H9 (cell line): ENCODE measurements around the gene SRSF7. TPM values are rescaled to one million over a fixed set of nuclear protein-coding genes. Genes with fewer than 3 reads are reported as not detected.

Experiments used
- DNase-seq: peaks from one replicate; pipeline ENCODE4 v3.0.0-alpha.2; 2017
- H2AFZ ChIP-seq: one replicate; pipeline ENCODE4 v1.6.1; 2013; ENCODE audit warnings: mild to moderate bottlenecking, low read length, control low read depth, moderate library complexity
- H2AK5ac ChIP-seq: 2 replicates; pipeline ENCODE4 v1.6.1; 2013; ENCODE audit warnings: low read length, control low read depth, mixed read lengths; ENCODE audit not compliant: insufficient read length
- H2BK120ac ChIP-seq: one replicate; pipeline ENCODE4 v1.6.1; 2013; ENCODE audit warnings: low read depth, mild to moderate bottlenecking, low read length, control low read depth, inconsistent platforms; ENCODE audit not compliant: poor library complexity, severe bottlenecking
- H2BK12ac ChIP-seq: 2 replicates; pipeline ENCODE4 v1.6.1; 2013; ENCODE audit warnings: low read length, control low read depth, mixed read lengths, low read depth; ENCODE audit not compliant: insufficient read length
- H2BK15ac ChIP-seq: 2 replicates; pipeline ENCODE4 v1.6.1; 2013; ENCODE audit warnings: low read depth, low read length, control low read depth
- H2BK20ac ChIP-seq: one replicate; pipeline ENCODE4 v1.6.1; 2013; ENCODE audit warnings: low read depth, mild to moderate bottlenecking, low read length, control low read depth, inconsistent platforms; ENCODE audit not compliant: poor library complexity, severe bottlenecking
- H2BK5ac ChIP-seq: 2 replicates; pipeline ENCODE4 v1.6.1; 2013; ENCODE audit warnings: low read length, control low read depth, mixed read lengths; ENCODE audit not compliant: insufficient read length
- H3K14ac ChIP-seq: 2 replicates; pipeline ENCODE4 v1.6.1; 2013; ENCODE audit warnings: low read length, control low read depth; ENCODE audit not compliant: insufficient read depth
- H3K18ac ChIP-seq: 2 replicates; pipeline ENCODE4 v1.6.1; 2013; ENCODE audit warnings: low read depth, mild to moderate bottlenecking, mixed read lengths, low read length, control low read depth; ENCODE audit not compliant: insufficient read length
- H3K23ac ChIP-seq: 2 replicates; pipeline ENCODE4 v1.6.1; 2013; ENCODE audit warnings: low read length, control low read depth, mixed read lengths, low read depth; ENCODE audit not compliant: insufficient read length
- H3K23me2 ChIP-seq: 2 replicates; pipeline ENCODE4 v1.6.1; 2013; ENCODE audit warnings: low read depth, mild to moderate bottlenecking, mixed read lengths, low read length, control low read depth; ENCODE audit not compliant: insufficient read length, poor library complexity, severe bottlenecking
- H3K27ac ChIP-seq: 2 replicates; pipeline ENCODE4 v1.5.1; 2013; ENCODE audit warnings: low read length, control low read depth, mixed read lengths, low read depth; ENCODE audit not compliant: insufficient read length
- H3K27me3 ChIP-seq: 2 replicates; pipeline ENCODE4 v1.6.1; 2013; ENCODE audit warnings: low read length, control low read depth, inconsistent platforms; ENCODE audit not compliant: insufficient read depth
- H3K4ac ChIP-seq: 2 replicates; pipeline ENCODE4 v1.6.1; 2013; ENCODE audit warnings: low read depth, mild to moderate bottlenecking, control low read depth, inconsistent platforms, low read length, moderate library complexity
- H3K4me1 ChIP-seq: 2 replicates; pipeline ENCODE4 v1.6.1; 2013; ENCODE audit warnings: low read length, control low read depth, inconsistent platforms; ENCODE audit not compliant: insufficient read depth
- H3K4me2 ChIP-seq: 2 replicates; pipeline ENCODE4 v1.6.1; 2013; ENCODE audit warnings: low read length, control low read depth, mixed read lengths; ENCODE audit not compliant: insufficient read length, insufficient read depth
- H3K56ac ChIP-seq: 2 replicates; pipeline ENCODE4 v1.6.1; 2013; ENCODE audit warnings: low read depth, mild to moderate bottlenecking, mixed read lengths, low read length, control low read depth; ENCODE audit not compliant: insufficient read length
- H3K79me1 ChIP-seq: 2 replicates; pipeline ENCODE4 v1.6.1; 2013; ENCODE audit warnings: low read depth, mild to moderate bottlenecking, moderate library complexity, low read length, control low read depth, inconsistent platforms; ENCODE audit not compliant: insufficient read depth, poor library complexity, severe bottlenecking
- H3K79me2 ChIP-seq: 2 replicates; pipeline ENCODE4 v1.6.1; 2013; ENCODE audit warnings: low read length, control low read depth, inconsistent platforms; ENCODE audit not compliant: insufficient read depth
- H3K9ac ChIP-seq: 2 replicates; pipeline ENCODE4 v1.6.1; 2013; ENCODE audit warnings: low read length, control low read depth, mixed read lengths; ENCODE audit not compliant: insufficient read length; ENCODE audit errors: extremely low read depth
- H3K9me3 ChIP-seq: one replicate; pipeline ENCODE4 v1.6.1; 2013; ENCODE audit warnings: low read depth, low read length, inconsistent platforms; ENCODE audit not compliant: control insufficient read depth
- H3T11ph ChIP-seq: one replicate; pipeline ENCODE4 v1.6.1; 2013; ENCODE audit warnings: mild to moderate bottlenecking, low read length, control low read depth, inconsistent platforms
- H4K20me1 ChIP-seq: one replicate; pipeline ENCODE4 v1.6.1; 2013; ENCODE audit not compliant: control insufficient read depth, insufficient read length, insufficient read depth
- H4K5ac ChIP-seq: 2 replicates; pipeline ENCODE4 v1.6.1; 2013; ENCODE audit warnings: low read depth, mild to moderate bottlenecking, mixed read lengths, low read length, control low read depth; ENCODE audit not compliant: insufficient read length
- H4K8ac ChIP-seq: replicated peaks from 2 replicates; pipeline ENCODE4 v1.6.1; 2013; ENCODE audit warnings: low read length, control low read depth, mixed read lengths, low read depth; ENCODE audit not compliant: insufficient read length
- H4K91ac ChIP-seq: 2 replicates; pipeline ENCODE4 v1.6.1; 2013; ENCODE audit warnings: low read depth, mild to moderate bottlenecking, moderate library complexity, mixed read lengths, low read length, control low read depth; ENCODE audit not compliant: insufficient read length
- H3K27ac Mint-ChIP-seq, 3 experiments: 2 replicates in 2 of 3; 3 replicates in 1 of 3; pipeline ENCODE4 v1.8.0; 2020 to 2021; ENCODE audit warnings: mixed read lengths in 3 of 3, mild to moderate bottlenecking in 1 of 3, moderate library complexity in 1 of 3
- H3K27me3 Mint-ChIP-seq: 2 replicates; pipeline ENCODE4 v1.8.0; 2021; ENCODE audit warnings: low read depth, mild to moderate bottlenecking, moderate library complexity, mixed read lengths
- H3K36me3 Mint-ChIP-seq, 3 experiments: 2 replicates in 2 of 3; 3 replicates in 1 of 3; pipeline ENCODE4 v1.8.0; 2020 to 2021; ENCODE audit warnings: low read depth in 3 of 3, mixed read lengths in 3 of 3; ENCODE audit not compliant: insufficient read depth in 1 of 3
- H3K4me1 Mint-ChIP-seq, 2 experiments: 2 replicates each; pipeline ENCODE4 v1.8.0; 2020; ENCODE audit warnings: mixed read lengths in 2 of 2
- H3K4me3 Mint-ChIP-seq, 2 experiments: 2 replicates in 1 of 2; 3 replicates in 1 of 2; pipeline ENCODE4 v1.8.0; 2020 to 2021; ENCODE audit warnings: mild to moderate bottlenecking in 2 of 2, mixed read lengths in 2 of 2, moderate library complexity in 1 of 2
- H3K9me3 Mint-ChIP-seq, 2 experiments: 2 replicates in 1 of 2; 3 replicates in 1 of 2; pipeline ENCODE4 v1.8.0; 2020; ENCODE audit warnings: mild to moderate bottlenecking in 2 of 2, mixed read lengths in 2 of 2, moderate library complexity in 1 of 2
- WGBS: extraction: QIAGEN DNeasy Blood & Tissue Kit; methylation state at CpG from one replicate; pipeline ENCODE4 v1.1.7; 2013; ENCODE audit warnings: missing lambda C conversion rate, low lambda C conversion rate, mixed read lengths; ENCODE audit not compliant: insufficient read length; ENCODE audit errors: extremely low coverage; 5-methylcytosine and 5-hydroxymethylcytosine counted together
- total RNA-seq: library from RNA; stranded (reverse); gene quantifications from 2 replicates; pipeline ENCODE4 v1.2.1, GENCODE V29; 2021
- TF ChIP-seq, protein P1 (sequence below): fragments of 200-600 bp; sonication (generic); conservative IDR thresholded peaks from 3 replicates; pipeline ENCODE4 v1.8.0; 2021; ENCODE audit warnings: antibody characterized with exemption, mild to moderate bottlenecking

Gene SRSF7
- total RNA-seq, 1 experiment from 2014 or later, result 576 TPM

DNA sequence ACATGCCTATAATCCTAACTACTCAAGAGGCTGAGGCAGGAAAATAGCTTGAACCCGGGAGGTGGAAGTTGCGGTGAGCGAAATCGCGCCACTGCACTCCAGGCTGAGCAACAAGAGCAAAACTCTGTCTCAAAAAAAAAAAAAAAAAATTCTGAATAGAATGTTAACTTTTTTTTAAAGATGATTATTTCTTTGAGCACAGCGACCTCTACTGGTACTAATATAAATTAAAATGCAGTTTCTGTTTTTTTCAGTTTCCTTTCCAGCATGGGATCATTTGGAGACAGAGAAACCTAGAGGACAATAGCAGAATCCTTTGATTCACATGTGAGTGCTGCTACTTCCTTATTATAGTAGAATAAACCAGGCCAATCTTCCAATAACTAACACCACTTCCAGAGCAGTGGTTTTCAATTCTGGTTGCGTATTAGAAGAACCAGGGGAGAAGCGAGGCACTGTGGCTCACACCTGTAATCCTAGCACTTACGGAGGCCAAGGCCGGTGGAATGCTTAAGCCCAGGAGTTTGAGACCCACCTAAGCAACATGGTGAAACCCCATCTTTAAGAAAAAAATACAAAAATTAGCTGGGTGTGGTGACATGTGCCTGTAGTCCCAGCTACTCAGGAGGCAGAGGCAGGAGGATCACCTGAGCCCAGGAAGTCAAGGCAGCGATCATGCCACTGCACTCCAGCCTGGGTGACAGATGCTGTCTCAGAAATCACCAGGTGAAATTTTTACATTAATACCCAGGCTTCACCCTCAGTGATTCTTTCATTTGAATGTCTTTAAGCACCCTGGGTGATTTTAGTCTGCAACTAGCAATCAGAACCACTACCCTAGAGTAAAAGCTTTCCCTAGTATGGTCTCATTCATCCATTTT, 10.1 kb downstream of the SRSF7 start:
- no peak overlapping the region for H2AK5ac ChIP-seq
- H3K36me3 Mint-ChIP-seq, result peaks cover 56 to 81% (median 63%) of the 10 kb centered on the region in 3 experiments
- H3K18ac ChIP-seq, result no peak overlapping the region
- H3K4me3 Mint-ChIP-seq, result peak overlapping the region in 1 of 2 experiments; percentile 14; a peak in 1 of 5 replicates
- no peak overlapping the region for H3K4ac ChIP-seq
- H3K9me3 Mint-ChIP-seq, result peaks cover 8 to 9% of the 10 kb centered on the region in 2 experiments
- no peaks in the 10 kb centered on the region for H3K23me2 ChIP-seq
- H3K4me1 ChIP-seq, result peaks cover 7% of the 10 kb centered on the region; the same call in 1 of the 2 replicates
- no peak overlapping the region for H3T11ph ChIP-seq
- H2AFZ ChIP-seq, result no peak overlapping the region
- no peak overlapping the region for H2BK20ac ChIP-seq
- WGBS, result no CpG with 5 or more reads among the region's 11 CpGs
- no peak overlapping the region for H2BK15ac ChIP-seq
- H4K20me1 ChIP-seq, result no peaks in the 10 kb centered on the region
- H3K27ac ChIP-seq, result no peak overlapping the region
- no peak overlapping the region for H2BK12ac ChIP-seq
- H3K27me3 ChIP-seq, result no peaks in the 10 kb centered on the region
- TF ChIP-seq, protein P1, sequence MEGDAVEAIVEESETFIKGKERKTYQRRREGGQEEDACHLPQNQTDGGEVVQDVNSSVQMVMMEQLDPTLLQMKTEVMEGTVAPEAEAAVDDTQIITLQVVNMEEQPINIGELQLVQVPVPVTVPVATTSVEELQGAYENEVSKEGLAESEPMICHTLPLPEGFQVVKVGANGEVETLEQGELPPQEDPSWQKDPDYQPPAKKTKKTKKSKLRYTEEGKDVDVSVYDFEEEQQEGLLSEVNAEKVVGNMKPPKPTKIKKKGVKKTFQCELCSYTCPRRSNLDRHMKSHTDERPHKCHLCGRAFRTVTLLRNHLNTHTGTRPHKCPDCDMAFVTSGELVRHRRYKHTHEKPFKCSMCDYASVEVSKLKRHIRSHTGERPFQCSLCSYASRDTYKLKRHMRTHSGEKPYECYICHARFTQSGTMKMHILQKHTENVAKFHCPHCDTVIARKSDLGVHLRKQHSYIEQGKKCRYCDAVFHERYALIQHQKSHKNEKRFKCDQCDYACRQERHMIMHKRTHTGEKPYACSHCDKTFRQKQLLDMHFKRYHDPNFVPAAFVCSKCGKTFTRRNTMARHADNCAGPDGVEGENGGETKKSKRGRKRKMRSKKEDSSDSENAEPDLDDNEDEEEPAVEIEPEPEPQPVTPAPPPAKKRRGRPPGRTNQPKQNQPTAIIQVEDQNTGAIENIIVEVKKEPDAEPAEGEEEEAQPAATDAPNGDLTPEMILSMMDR, result peak; percentile 74
- no peaks in the 10 kb centered on the region for H3K9me3 ChIP-seq
- no peak overlapping the region for H3K14ac ChIP-seq
- no peak overlapping the region for H4K5ac ChIP-seq
- H3K4me2 ChIP-seq, result no peak overlapping the region
- H2BK120ac ChIP-seq, result no peak overlapping the region
- no peak overlapping the region for H4K8ac ChIP-seq
- peaks cover 5 to 15% of the 10 kb centered on the region in 2 experiments for H3K4me1 Mint-ChIP-seq
- no peak overlapping the region for H3K56ac ChIP-seq
- DNase-seq, result no peak
- H3K23ac ChIP-seq, result no peak overlapping the region
- no peak overlapping the region for H3K9ac ChIP-seq
- no peaks in the 10 kb centered on the region for H3K79me1 ChIP-seq
- H3K27me3 Mint-ChIP-seq, result no peaks in the 10 kb centered on the region
- H3K79me2 ChIP-seq, result no peaks in the 10 kb centered on the region
- H2BK5ac ChIP-seq, result no peak overlapping the region
- no peak overlapping the region for H4K91ac ChIP-seq
- peak overlapping the region in 2 of 3 experiments; percentile 69 to 85; a peak in 3 of 7 replicates for H3K27ac Mint-ChIP-seq
